ENCODE data around the gene KXD1.

GRCh38 chr19:18532168-18532890, 25.3 kb upstream of the KXD1 start:
- no peak for TF ChIP-seq POLR2A (IDR thresholded peaks at IDR 0.05; ENCODE audit: low read depth, low read length)
- TF ChIP-seq CTCF (IDR thresholded peaks at IDR 0.05 in 2 of 3, conservative IDR thresholded peaks at IDR 0.05 in 1 of 3; ENCODE audit: control insufficient read depth in 2 of 3, extremely low read depth in 1 of 3, insufficient read depth in 1 of 3, low read depth in 3 of 3, low read length in 3 of 3) = no peak
- no peak for TF ChIP-seq ATF3 (IDR thresholded peaks at IDR 0.05; ENCODE audit: borderline replicate concordance, extremely low read depth, low read depth, low read length)
- TF ChIP-seq EZH2 (IDR thresholded peaks at IDR 0.05; ENCODE audit: borderline replicate concordance, control insufficient read depth, low read depth, low read length) = no peak
- TF ChIP-seq SP1 (IDR thresholded peaks at IDR 0.05; ENCODE audit: low read depth, low read length) = no peak
- TF ChIP-seq NFXL1 (IDR thresholded peaks at IDR 0.05; ENCODE audit: borderline replicate concordance) = no peak
- no peak for TF ChIP-seq RCOR1 (conservative IDR thresholded peaks at IDR 0.05; ENCODE audit: low read depth, low read length)
- TF ChIP-seq ATF2 (IDR thresholded peaks at IDR 0.05; ENCODE audit: low read length) = no peak
- TF ChIP-seq MXI1 (IDR thresholded peaks at IDR 0.05; ENCODE audit: low read depth, low read length) = no peak
